A673 (cell line): ENCODE measurements around the gene CXCR6. TPM values are rescaled to one million over a fixed set of nuclear protein-coding genes. Genes with fewer than 3 reads are reported as not detected.

Source experiments
- BruUV-seq: library from RNA; stranded (reverse); fragments of 400-500 nt; replicated peaks from 2 replicates; lab custom pipeline; 2021; lab: Mats Ljungman, UMichigan
- CTCF ChIA-PET: fragments of 300-600 bp; sonication (Branson Sonifier 250); formaldehyde crosslinking; loops from one replicate; lab custom pipeline; 2022; ENCODE audit warnings: antibody characterized with exemption; lab: Charles Lee
- POLR2A ChIA-PET: fragments of 300-600 bp; sonication (Branson Sonifier 250); formaldehyde crosslinking; loops from one replicate; lab custom pipeline; 2022; ENCODE audit warnings: antibody characterized with exemption; ENCODE audit not compliant: low non-redundant PET; lab: Charles Lee
- DNase-seq: peaks from one replicate; pipeline ENCODE4 v3.0.0-alpha.2; 2015; ENCODE audit warnings: low spot score
- H3K27ac ChIP-seq: fragments of 200-600 bp; sonication (generic); 2 replicates; pipeline ENCODE4 v1.5.1; 2016; ENCODE audit warnings: mixed run types, low read depth, mild to moderate bottlenecking, mixed read lengths, antibody characterized with exemption, low read length; ENCODE audit not compliant: poor library complexity, severe bottlenecking
- H3K27me3 ChIP-seq: fragments of 200-600 bp; sonication (generic); replicated peaks from 2 replicates; pipeline ENCODE4 v1.6.1; 2017; ENCODE audit warnings: mixed run types, low read depth, mild to moderate bottlenecking, mixed read lengths, antibody characterized with exemption, low read length; ENCODE audit not compliant: insufficient read depth, poor library complexity
- H3K36me3 ChIP-seq: fragments of 200-600 bp; sonication (generic); 2 replicates; pipeline ENCODE4 v1.6.1; 2016; ENCODE audit warnings: mixed run types, mild to moderate bottlenecking, mixed read lengths, antibody characterized with exemption, low read length; ENCODE audit not compliant: insufficient read depth, poor library complexity, severe bottlenecking
- H3K4me1 ChIP-seq: fragments of 200-600 bp; sonication (generic); 2 replicates; pipeline ENCODE4 v1.6.1; 2017; ENCODE audit warnings: mixed run types, mild to moderate bottlenecking, mixed read lengths, antibody characterized with exemption, low read length; ENCODE audit not compliant: insufficient read depth, poor library complexity, severe bottlenecking
- H3K4me3 ChIP-seq: fragments of 200-600 bp; sonication (generic); 2 replicates; pipeline ENCODE4 v1.5.1; 2016; ENCODE audit warnings: low read depth, mixed run types, mild to moderate bottlenecking, mixed read lengths, low read length; ENCODE audit not compliant: poor library complexity, severe bottlenecking
- H3K9me3 ChIP-seq: fragments of 200-600 bp; sonication (generic); 2 replicates; pipeline ENCODE4 v1.6.1; 2016; ENCODE audit warnings: mixed run types, low read depth, mild to moderate bottlenecking, mixed read lengths, antibody characterized with exemption, low read length; ENCODE audit not compliant: poor library complexity, severe bottlenecking
- EZH2 ChIP-seq: fragments of 200-600 bp; sonication (generic); IDR thresholded peaks from 2 replicates; pipeline ENCODE4 v1.6.1; 2017; ENCODE audit warnings: borderline replicate concordance, low read depth, mild to moderate bottlenecking, mixed read lengths, antibody characterized with exemption, low read length; ENCODE audit not compliant: poor library complexity, severe bottlenecking
- intact Hi-C: fragments of 100-400 bp; cut with micrococcal nuclease; formaldehyde crosslinking; loops from one replicate; pipeline ENCODE4 v1.10.0; 2022; ENCODE audit not compliant: unreplicated experiment
- total RNA-seq: library from RNA; stranded (reverse); gene quantifications from 2 replicates; pipeline ENCODE4 v1.2.3, GENCODE V29; 2021
- TF ChIP-seq, protein P1 (sequence below): fragments of 300-800, 200-600 bp; sonication (generic); conservative IDR thresholded peaks from 2 replicates; pipeline ENCODE4 v1.5.1; 2017; ENCODE audit warnings: low read depth, mild to moderate bottlenecking, antibody characterized with exemption, low read length, moderate library complexity, mixed read lengths

The CXCR6 gene
- total RNA-seq, 1 experiment from 2014 or later = not detected

DNA sequence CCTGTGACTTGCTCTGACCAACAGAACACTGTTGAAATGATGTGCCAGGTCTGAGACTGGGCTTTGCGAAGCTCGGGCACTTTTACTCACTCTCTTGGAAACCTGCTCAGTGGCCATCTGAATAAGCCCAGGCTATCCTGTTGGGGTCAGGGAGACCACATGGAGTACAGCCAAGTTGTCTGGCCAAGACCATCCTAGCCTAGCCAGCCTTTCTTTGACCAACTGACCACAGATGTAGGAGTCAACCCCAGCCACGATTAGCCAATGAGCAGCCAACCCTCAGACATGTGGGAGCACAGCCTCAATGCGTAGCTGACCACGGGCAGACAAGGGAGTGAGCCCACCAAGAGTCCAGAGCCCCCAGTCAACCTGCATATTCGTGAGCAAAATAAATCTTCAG lies 30.8 kb upstream of the CXCR6 start:
- H3K36me3 ChIP-seq = no peaks in the 10 kb centered on the region
- no peaks in the 10 kb centered on the region for H3K4me1 ChIP-seq
- ChIA-PET CTCF (no interaction called here), POLR2A (no interaction called here)
- H3K9me3 ChIP-seq = no peaks in the 10 kb centered on the region
- no peaks in the 10 kb centered on the region for H3K27me3 ChIP-seq
- no peak overlapping the region for H3K27ac ChIP-seq
- no TSS peak for BruUV-seq
- no peak for DNase-seq
- intact Hi-C loops = no loop called here
- TF ChIP-seq, protein P1, sequence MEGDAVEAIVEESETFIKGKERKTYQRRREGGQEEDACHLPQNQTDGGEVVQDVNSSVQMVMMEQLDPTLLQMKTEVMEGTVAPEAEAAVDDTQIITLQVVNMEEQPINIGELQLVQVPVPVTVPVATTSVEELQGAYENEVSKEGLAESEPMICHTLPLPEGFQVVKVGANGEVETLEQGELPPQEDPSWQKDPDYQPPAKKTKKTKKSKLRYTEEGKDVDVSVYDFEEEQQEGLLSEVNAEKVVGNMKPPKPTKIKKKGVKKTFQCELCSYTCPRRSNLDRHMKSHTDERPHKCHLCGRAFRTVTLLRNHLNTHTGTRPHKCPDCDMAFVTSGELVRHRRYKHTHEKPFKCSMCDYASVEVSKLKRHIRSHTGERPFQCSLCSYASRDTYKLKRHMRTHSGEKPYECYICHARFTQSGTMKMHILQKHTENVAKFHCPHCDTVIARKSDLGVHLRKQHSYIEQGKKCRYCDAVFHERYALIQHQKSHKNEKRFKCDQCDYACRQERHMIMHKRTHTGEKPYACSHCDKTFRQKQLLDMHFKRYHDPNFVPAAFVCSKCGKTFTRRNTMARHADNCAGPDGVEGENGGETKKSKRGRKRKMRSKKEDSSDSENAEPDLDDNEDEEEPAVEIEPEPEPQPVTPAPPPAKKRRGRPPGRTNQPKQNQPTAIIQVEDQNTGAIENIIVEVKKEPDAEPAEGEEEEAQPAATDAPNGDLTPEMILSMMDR = no peak
- no peak for TF ChIP-seq EZH2
- H3K4me3 ChIP-seq = no peak overlapping the region

DNA sequence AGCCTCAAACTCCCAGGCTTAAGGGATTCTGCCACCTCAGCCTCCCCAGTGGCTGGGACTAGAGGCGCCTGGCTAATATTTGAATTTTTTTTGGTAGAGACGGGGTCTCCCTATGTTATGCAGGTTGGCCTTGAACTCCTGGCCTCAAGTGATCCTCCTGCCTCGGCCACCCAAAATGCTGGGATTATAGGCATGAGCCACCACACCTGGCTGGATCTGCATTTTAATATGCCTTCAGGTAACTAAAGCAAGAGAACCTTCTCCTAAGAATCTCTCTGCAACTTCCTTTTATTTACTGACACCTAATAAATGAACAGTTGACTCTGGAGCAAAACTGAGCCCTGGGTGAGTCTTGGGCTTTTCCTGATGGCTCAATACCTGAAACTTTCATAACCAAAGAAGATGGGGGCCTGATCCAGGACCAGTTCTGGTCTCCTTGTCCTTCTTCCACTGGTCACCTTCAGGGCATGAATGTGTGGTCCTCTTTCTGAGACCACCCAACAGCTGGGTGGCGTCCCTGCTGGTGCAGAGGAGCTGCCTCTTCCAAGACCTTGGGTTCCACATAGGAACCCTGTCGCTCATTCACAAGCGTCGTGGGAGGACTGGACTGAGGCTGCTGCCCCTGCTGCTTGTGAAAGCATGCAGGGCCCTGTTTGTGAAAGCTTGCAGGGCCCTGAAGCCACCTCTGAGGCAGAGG lies 28.8 kb upstream of the CXCR6 start:
- ChIA-PET CTCF (no interaction called here), POLR2A (no interaction called here)
- intact Hi-C loops = no loop called here
- H3K4me3 ChIP-seq = no peak overlapping the region
- H3K27ac ChIP-seq = no peak overlapping the region
- no peaks in the 10 kb centered on the region for H3K27me3 ChIP-seq
- no peak for DNase-seq
- no peaks in the 10 kb centered on the region for H3K9me3 ChIP-seq
- no peaks in the 10 kb centered on the region for H3K36me3 ChIP-seq
- no TSS peak for BruUV-seq
- TF ChIP-seq, protein P1 = no peak
- no peak for TF ChIP-seq EZH2
- no peaks in the 10 kb centered on the region for H3K4me1 ChIP-seq

DNA sequence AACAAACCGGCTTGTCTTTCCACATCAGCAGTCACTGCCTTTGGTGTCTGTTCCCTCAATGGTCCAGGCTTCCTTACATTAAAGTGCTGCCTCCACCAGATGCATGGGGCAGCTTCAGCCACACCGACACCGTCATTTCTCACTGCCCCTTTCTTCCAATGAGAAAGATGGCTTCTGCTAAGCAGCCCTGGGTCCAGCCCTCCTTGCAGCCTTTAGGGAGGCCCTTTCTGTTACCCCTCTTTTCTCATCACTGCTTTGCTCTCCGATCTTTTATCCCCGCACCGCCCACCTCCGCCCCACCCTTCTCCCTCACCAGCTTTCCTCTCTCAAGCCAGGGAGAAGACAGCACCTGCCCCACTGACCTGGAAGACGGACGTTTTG lies 28.2 kb upstream of the CXCR6 start:
- Histone ChIP-seq H3K9me3 (no peaks in the 10 kb centered on the region), H3K27ac (no peak overlapping the region), H3K27me3 (no peaks in the 10 kb centered on the region), H3K4me3 (no peak overlapping the region), H3K36me3 (no peaks in the 10 kb centered on the region), H3K4me1 (no peaks in the 10 kb centered on the region)
- no TSS peak for BruUV-seq
- POLR2A ChIA-PET = no interaction called here
- TF ChIP-seq, protein P1 = no peak
- no peak for TF ChIP-seq EZH2
- DNase-seq = no peak
- intact Hi-C loops = no loop called here
- CTCF ChIA-PET = no interaction called here
